GM19467 (cell line): ENCODE measurements around the gene ACOX3.

Source experiments
- ATAC-seq: cut with Tn5 transposase; IDR thresholded peaks from one replicate; pipeline ENCODE4 v1.9.1; 2021; ENCODE audit warnings: mild to moderate bottlenecking, moderate library complexity; ENCODE audit not compliant: unreplicated experiment

ACOX3 gene

GRCh38 chr4:8328866-8329559, 111.5 kb downstream of the ACOX3 start:
- no peak for ATAC-seq

- ATAC-seq = no peak
Measured at GRCh38 chr4:8328456-8328855, 112.1 kb downstream of the ACOX3 start.

- ATAC-seq = no peak
Measured at GRCh38 chr4:8326206-8326605, 114.3 kb downstream of the ACOX3 start.

GRCh38 chr4:8325291-8325973, 115.1 kb downstream of the ACOX3 start:
- no peak for ATAC-seq

GRCh38 chr4:8324640-8325239, 115.8 kb downstream of the ACOX3 start:
- no peak for ATAC-seq

GRCh38 chr4:8323947-8324555, 116.5 kb downstream of the ACOX3 start:
- no peak for ATAC-seq

GRCh38 chr4:8322794-8323704, 117.5 kb downstream of the ACOX3 start:
- ATAC-seq = no peak

GRCh38 chr4:8321771-8322170, 118.8 kb downstream of the ACOX3 start:
- no peak for ATAC-seq

- ATAC-seq = no peak
Measured at GRCh38 chr4:8321220-8321619, 119.3 kb downstream of the ACOX3 start.

- no peak for ATAC-seq
Measured at GRCh38 chr4:8320386-8320750, 120.2 kb downstream of the ACOX3 start.

- no peak for ATAC-seq
Measured at GRCh38 chr4:8319731-8320385, 120.7 kb downstream of the ACOX3 start.

GRCh38 chr4:8319061-8319460, 121.5 kb downstream of the ACOX3 start:
- ATAC-seq = no peak

- ATAC-seq = no peak
Measured at GRCh38 chr4:8318509-8318908, 122.0 kb downstream of the ACOX3 start.

- no peak for ATAC-seq
Measured at GRCh38 chr4:8317474-8317873, 123.0 kb downstream of the ACOX3 start.

GRCh38 chr4:8316911-8317351, 123.6 kb downstream of the ACOX3 start:
- no peak for ATAC-seq
